Stomach (tissue), 4 donors: ENCODE results near the gene PLEKHG3.

ENCODE experiments used
- POLR2A ChIP-seq, 4 donors: fragments of 450-650 bp; IDR thresholded peaks; one replicate each; pipeline ENCODE4 v1.6.1; 2016; ENCODE audit warnings: antibody characterized with exemption in 4 of 4, control low read depth in 2 of 4, mild to moderate bottlenecking in 1 of 4, moderate library complexity in 1 of 4
- TF ChIP-seq, protein P1 (sequence below), 7 experiments: fragments of 450-650 bp in 4 of 7; fragments of 200-600 bp in 3 of 7; sonication (generic) in 3 of 7; IDR thresholded peaks; one replicate each; pipeline ENCODE4 v1.5.1; 2016 to 2019; ENCODE audit warnings: antibody characterized with exemption in 7 of 7, control low read depth in 2 of 7, mild to moderate bottlenecking in 1 of 7

DNA sequence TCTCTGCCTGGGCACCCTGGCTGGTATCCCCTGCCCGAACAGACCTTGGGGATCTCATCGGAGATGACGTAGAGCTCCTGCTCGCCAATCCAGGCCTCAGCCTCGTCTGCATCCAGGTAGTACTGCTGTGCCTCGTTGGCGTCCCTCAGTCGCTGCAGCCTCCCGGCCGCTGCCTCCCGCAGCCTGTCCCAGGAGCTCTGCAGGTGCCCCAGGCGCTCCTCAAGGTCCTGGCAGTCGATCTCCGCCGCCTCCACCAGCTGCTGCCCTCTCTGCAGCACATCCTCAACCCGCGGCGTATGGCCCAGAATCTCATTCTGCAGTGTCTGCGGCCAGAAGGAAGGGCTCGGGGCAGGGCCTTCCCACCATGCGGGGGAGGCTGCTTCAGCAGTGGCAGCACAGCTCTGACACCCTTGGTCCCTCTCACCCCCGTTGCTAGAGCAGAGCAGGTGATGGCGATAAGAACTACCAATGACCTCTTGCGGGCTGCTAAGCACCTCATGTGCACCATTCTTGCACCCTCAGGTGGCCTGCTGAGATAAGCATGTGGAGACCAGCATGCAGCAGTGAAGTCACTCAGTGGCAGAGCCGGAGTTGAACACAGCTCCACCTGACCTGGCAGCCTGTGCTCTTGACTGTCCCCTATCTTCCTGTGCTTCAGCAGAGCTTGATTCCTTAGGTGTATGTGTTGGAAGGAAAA is 71.0 kb downstream of the PLEKHG3 start:
- TF ChIP-seq, protein P1, sequence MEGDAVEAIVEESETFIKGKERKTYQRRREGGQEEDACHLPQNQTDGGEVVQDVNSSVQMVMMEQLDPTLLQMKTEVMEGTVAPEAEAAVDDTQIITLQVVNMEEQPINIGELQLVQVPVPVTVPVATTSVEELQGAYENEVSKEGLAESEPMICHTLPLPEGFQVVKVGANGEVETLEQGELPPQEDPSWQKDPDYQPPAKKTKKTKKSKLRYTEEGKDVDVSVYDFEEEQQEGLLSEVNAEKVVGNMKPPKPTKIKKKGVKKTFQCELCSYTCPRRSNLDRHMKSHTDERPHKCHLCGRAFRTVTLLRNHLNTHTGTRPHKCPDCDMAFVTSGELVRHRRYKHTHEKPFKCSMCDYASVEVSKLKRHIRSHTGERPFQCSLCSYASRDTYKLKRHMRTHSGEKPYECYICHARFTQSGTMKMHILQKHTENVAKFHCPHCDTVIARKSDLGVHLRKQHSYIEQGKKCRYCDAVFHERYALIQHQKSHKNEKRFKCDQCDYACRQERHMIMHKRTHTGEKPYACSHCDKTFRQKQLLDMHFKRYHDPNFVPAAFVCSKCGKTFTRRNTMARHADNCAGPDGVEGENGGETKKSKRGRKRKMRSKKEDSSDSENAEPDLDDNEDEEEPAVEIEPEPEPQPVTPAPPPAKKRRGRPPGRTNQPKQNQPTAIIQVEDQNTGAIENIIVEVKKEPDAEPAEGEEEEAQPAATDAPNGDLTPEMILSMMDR (IDR thresholded peaks at IDR 0.05), result no peak
- no peak for TF ChIP-seq POLR2A (IDR thresholded peaks at IDR 0.05)
